ENCODE data around the gene SRPX.

The SRPX gene

DNA sequence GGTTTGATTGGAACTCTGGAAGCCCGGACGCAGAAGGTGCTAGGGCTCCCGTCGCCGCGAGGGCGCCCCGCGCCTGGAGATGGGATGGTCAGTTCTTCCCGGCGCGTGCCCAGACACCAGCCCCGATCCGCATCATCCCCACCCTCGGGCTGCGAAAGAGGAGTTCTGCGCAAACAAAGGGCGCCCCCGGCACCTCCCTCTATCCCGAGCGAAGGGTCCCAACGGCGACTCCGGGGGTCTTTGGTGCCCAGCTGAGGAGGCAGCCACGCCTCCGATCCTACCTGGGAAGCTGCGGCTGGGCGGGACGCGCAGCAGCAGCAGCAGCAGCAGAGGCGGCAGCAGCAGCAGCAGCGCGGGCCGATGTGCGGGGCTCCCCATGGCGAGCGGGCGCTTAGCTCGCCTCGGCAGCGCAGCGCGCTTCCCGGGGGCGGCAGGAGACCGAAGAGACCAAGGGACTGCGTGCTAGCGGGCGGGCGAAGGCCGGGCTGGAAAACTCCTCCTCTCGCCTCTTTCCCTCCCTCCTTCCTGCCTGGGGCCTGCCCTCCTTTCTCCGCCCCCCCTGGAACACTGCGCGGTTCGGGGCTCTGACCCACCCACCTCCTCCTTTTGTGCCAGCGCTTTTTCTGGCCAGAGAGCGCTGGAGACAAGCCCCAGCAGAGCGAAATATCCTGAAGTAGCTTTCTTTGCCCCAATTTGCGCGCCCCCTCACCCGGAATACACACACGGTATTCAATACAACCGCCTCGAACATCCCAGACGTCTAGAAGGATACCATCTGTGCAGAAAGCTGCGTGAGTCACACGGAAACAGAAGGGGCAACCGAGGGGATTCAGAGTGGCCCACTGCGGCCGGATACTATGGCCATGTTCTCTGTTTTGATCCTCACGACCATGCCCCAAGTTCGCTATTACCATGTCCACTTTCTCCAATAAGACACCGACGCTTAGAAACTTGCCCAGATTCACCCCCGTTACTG lies at the start of gene SRPX:
Gene SRPX, minus strand, starts transcription at position 457 of the 976 bp plus-strand sequence. Its CDS starts 79 bp downstream, at position 378.
- no peak for DNase-seq (ENCODE audit: low read depth in 2 of 2, low spot score in 1 of 2)

GRCh38 chrX:38268011-38268410 lies 47.3 kb upstream of the SRPX start:
- DNase-seq (ENCODE audit: low read depth in 2 of 2, low spot score in 1 of 2): no peak

DNA sequence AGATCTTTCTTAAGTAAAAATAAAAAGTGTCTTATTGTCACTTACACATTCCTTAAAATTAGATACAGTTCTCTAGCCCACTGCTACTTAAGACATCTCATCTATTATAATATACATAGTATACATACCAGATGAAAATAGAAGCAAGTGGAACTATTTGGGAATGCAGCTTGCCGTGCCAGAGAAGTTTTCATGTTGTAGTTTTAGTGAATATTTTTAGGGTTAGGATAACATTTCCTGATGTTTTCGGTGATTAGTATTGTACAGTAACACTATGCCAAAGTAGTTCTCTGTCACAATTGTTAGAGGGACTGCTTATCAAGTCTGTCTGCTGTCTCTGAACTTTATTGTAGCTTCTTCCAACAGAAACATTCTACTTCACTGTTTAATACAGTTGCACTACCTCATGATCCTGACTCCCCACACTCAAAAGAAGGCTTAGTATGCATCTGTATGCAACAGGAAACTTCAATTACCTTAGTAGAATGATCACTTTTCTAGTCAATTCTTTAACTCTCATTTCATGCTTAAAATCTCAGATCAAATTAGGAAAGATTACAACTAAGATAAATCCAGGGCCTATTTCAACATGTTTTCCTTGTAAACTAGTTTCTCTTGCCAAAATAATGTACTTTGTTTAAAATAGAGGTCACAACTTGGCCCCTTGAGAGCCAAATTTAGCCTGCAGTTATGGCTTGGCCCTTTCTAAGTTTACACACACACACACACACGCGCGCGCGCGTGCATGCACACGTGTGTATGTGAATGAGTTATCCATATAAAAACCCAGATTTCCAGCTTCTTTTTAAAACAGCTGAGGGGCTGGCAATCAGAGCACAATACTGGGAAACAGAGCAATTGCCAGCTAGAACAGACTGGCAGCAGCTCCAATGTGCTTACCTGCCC lies 42.3 kb upstream of the SRPX start:
- no peak for DNase-seq (ENCODE audit: low read depth in 2 of 2, low spot score in 1 of 2)

DNA sequence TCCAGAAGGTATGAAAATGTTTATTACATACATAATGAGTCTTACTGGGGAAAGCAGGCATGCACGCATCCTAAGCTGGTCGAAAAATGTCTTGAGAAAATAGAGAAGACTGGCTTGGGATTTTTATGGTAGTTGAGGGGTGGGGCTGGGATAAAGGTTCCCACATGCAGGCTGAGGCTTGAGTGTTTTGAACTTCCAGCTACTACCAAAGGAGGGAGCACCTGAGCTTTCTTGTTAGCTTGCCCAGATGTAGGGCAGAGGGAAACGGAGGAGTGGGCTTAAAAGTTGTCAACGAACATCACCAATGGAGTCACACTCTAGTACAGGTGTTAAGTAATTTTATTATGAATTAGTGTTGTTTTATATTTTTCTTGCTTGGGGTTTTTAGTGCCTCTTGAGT lies 39.6 kb upstream of the SRPX start:
- DNase-seq (ENCODE audit: low read depth in 2 of 2, low spot score in 1 of 2): no peak

DNA sequence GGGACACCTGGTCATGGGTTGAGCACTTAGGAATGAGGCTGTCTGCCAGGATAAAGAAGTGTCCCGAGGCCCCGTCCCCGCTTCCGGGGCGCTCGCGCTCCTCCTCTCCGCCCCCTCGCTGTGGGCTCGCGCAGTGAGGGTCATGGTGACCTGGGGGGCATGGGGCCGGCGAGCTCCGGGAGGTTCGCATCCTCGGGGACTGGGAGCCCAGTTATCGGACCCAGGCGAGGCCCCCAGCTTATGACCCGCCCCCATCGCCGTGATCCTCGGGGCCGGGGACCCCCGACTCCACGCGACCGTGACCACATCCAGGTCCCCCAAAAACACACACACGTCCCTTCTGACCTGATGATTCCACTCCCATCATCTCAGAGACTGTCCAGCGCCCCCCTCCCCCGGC lies 35.3 kb upstream of the SRPX start:
- DNase-seq (ENCODE audit: low read depth in 2 of 2, low spot score in 1 of 2): no peak

DNA sequence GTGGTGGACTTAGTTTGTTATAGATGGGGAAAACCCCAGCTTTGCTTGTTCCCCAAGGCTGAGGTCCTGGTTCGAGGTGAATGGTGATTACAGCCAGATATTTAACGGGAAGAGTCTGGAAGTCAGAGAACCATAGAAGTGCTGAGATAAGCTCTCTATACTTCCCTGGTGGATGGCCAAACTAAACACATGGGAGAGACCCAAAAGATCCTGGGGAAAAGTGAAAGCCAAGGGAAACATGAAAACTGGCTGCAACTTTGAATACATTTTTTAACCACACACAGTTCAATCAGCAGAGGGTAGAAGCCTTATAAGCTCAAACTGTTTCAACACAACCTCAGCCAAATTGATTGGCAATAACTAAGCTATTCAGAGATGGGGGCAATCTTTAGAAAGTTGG lies 29.3 kb upstream of the SRPX start:
- DNase-seq (ENCODE audit: low read depth in 2 of 2, low spot score in 1 of 2): no peak

DNA sequence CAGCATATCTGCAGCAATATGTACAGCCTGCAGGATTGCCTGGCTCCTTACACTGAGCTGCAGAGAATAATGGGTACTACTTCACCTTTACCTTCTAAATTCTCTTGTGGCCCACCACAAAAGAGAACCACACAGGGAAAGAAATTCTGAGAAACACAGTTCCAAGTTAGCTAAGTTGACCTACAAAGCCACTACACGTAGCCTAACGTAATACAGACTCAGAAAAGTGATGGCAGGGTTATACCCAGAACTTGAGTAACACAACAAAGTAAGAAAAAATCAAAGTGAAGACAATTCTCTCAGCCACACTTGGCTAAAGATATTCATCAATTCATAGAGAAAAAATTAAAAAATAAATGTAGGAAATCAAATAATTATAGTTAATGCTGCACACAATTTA lies 26.4 kb upstream of the SRPX start:
- DNase-seq (ENCODE audit: low read depth in 2 of 2, low spot score in 1 of 2): no peak

DNA sequence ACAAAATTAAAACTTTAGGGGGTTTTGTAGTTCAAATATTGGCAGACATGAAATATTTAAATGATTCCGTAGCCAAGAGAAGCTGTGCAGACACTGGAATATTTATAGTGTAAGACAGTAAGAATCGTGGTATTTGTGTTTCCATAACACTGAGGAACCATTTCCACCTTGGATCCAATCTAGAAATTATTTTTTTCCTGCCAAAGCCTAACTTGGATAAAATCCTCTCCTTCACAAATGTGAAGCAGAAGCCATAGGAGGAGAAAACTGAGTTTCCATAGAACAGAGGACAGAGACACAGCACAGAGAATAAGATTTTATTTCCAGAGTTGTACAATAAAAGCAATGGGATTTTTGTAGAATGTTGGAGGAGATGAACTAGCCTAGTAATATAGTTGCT lies 19.9 kb upstream of the SRPX start:
- no peak for DNase-seq (ENCODE audit: low read depth in 2 of 2, low spot score in 1 of 2)

GRCh38 chrX:38236901-38237615 lies 16.4 kb upstream of the SRPX start:
- no peak for DNase-seq (ENCODE audit: low read depth in 2 of 2, low spot score in 1 of 2)

DNA sequence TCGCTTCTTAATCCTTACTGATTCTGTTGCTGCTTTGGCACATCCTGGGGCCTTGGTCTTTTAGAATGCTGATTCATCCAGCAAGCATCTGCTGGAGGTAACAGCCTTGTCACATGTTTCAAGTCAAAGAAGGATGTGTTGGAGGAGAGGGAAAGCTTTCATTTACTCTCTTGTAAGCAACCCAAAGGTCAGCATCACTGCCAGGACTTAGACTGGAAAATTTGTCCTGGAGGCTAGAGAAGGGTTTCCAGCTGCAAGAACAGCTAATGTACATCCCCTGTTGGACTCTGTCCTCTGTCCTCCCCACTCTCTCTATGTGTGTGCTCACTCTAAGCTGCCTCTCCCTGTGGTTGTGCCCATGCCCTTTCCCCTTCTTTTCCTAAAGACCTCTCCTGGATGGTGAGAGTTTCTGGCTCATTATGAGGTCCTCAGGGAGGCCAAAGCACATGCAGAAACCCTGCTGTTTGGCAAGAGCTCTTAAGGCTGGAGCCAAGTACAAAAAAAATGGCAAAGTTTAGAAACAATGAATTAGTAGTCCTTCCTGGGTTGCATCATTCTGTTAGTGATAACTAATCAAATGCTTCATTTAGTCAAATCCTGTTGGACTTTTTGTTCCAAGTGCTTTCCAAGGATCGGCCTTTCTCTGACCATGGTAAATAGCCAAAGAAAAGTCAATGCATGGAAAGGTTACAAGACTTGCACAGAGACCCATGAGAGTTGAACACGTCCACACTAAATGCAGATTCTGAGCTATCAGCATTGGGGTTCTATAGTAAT lies 13.4 kb upstream of the SRPX start:
- no peak for DNase-seq (ENCODE audit: low read depth in 2 of 2, low spot score in 1 of 2)

- no peak for DNase-seq (ENCODE audit: low read depth in 2 of 2, low spot score in 1 of 2)
Measured at GRCh38 chrX:38232079-38232686, 11.5 kb upstream of the SRPX start.

- DNase-seq (ENCODE audit: low read depth in 2 of 2, low spot score in 1 of 2): no peak
Measured at GRCh38 chrX:38225093-38225492, 4.4 kb upstream of the SRPX start.

- no peak for DNase-seq (ENCODE audit: low read depth in 2 of 2, low spot score in 1 of 2)
Measured at GRCh38 chrX:38224160-38224559, 3.5 kb upstream of the SRPX start.

DNA sequence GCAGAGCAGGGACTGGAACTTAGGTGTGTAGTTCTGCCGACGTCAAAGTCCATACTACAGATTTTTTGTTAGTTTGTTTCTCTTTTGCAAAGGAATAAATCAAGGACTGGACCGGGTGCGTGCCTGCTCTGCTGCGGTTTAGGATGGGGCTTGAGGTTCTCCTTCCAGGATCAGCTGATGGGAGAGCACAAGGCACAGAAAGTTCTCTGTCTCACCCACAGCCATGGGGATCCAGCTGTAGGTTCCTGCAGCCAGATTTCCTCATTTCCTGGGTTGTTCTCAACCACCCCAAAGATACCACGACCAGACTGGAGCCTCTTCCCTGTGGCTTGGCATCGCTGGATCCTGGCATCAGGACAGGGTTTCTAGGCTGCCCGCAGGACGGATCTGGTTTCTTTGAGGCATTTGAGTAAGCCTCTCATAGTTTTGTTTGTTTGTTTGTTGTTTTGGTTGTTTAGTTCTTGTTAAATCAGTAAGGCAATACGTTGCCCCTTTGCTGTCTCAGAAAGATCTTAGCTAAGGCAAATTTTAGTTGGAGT lies 789 bp upstream of the SRPX start:
- no peak for DNase-seq (ENCODE audit: low read depth in 2 of 2, low spot score in 1 of 2)

GRCh38 chrX:38220024-38220414 lies 652 bp downstream of the SRPX start:
- no peak for DNase-seq (ENCODE audit: low read depth in 2 of 2, low spot score in 1 of 2)

- DNase-seq (ENCODE audit: low read depth in 2 of 2, low spot score in 1 of 2): no peak
Measured at GRCh38 chrX:38216642-38217041, 4.0 kb downstream of the SRPX start.

- DNase-seq (ENCODE audit: low read depth in 2 of 2, low spot score in 1 of 2): no peak
Measured at GRCh38 chrX:38214551-38215531, 5.8 kb downstream of the SRPX start.

DNA sequence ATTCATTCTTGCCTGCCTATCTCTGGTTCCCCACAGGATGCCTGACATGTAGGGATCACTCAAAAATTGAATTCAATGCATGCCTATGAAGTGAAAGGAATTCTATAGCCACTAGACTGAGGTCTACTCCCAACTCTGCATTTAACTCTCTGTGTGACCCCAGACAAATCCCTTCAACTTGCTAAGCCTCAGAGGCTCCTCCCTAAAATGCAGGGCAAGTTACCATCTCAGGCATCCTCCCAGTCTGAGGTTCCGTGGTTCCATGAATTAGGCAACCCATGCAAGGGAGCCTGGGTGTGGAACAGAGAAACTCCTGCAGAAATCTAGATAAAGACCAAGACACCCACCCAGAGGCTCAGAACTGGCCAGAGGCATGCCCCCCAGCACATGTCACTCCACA lies 6.6 kb downstream of the SRPX start:
- DNase-seq (ENCODE audit: low read depth in 2 of 2, low spot score in 1 of 2): no peak

Data from stimulated activated CD8-positive, alpha-beta memory T cell treated with anti-CD3 and anti-CD28 coated beads, Interleukin-4, amount 100 ng/mL, for 4 hours (primary cell).